Neural progenitor cell (in vitro differentiated cells): ENCODE data around the gene CD200R1L.

Experiments used
- EZH2 ChIP-seq: fragments of 200-600 bp; sonication (generic); IDR thresholded peaks from 2 replicates; pipeline ENCODE4 v1.6.1; 2017; ENCODE audit warnings: antibody characterized with exemption, mild to moderate bottlenecking, moderate library complexity
- TF ChIP-seq, protein P1 (sequence below): fragments of 200-600 bp; sonication (generic); IDR thresholded peaks from 2 replicates; pipeline ENCODE4 v1.5.1; 2017; ENCODE audit warnings: antibody characterized with exemption, mild to moderate bottlenecking

DNA sequence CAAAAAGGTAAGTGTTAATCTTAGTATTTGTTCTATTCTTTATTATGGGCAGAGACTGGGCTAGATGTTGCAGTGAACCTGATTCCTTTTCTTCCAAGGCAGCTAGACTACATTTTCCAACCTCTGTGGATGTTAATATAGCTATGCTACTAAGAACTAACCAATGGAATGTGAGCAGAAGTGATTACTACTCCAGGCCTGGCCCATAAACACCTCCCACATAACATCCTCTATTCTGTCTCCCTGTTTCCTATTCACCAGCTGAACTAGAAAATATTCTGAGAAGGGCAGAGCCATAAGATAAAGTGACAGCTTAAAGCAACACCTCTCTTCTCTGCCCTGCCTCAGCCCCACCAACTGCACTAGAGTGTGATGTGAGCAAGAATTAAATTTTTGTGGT is 29.4 kb downstream of the CD200R1L start:
- TF ChIP-seq, protein P1, sequence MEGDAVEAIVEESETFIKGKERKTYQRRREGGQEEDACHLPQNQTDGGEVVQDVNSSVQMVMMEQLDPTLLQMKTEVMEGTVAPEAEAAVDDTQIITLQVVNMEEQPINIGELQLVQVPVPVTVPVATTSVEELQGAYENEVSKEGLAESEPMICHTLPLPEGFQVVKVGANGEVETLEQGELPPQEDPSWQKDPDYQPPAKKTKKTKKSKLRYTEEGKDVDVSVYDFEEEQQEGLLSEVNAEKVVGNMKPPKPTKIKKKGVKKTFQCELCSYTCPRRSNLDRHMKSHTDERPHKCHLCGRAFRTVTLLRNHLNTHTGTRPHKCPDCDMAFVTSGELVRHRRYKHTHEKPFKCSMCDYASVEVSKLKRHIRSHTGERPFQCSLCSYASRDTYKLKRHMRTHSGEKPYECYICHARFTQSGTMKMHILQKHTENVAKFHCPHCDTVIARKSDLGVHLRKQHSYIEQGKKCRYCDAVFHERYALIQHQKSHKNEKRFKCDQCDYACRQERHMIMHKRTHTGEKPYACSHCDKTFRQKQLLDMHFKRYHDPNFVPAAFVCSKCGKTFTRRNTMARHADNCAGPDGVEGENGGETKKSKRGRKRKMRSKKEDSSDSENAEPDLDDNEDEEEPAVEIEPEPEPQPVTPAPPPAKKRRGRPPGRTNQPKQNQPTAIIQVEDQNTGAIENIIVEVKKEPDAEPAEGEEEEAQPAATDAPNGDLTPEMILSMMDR = no peak
- no peak for TF ChIP-seq EZH2
